Pons (tissue), 1 donor: ENCODE data around the gene RAD51D.
"Not testable (repeated sequence)": the region's sequence is repeated elsewhere in the genome, so short reads cannot be mapped to it uniquely, and the experiment has no call there.

Experiments
- DNase-seq: peaks from one replicate; pipeline ENCODE4 v3.0.0-alpha.2; 2016; ENCODE audit warnings: low spot score

Gene RAD51D

GRCh38 chr17:35141681-35142466 lies 22.2 kb upstream of the RAD51D start, which contains the start of gene NLE1:
Gene NLE1 (minus strand): TSS chr17:35142303. CDS start chr17:35142275, 28 bp downstream.
- peak; percentile 46 for DNase-seq

- DNase-seq = no peak
These were observed 18.6 kb upstream of the RAD51D start for GRCh38 chr17:35138218-35138617.

- DNase-seq = no peak
These were observed 15.7 kb upstream of the RAD51D start for GRCh38 chr17:35135322-35135721.

- no peak for DNase-seq
These were observed 13.3 kb upstream of the RAD51D start for GRCh38 chr17:35132816-35133550.

GRCh38 chr17:35132099-35132498 lies 12.4 kb upstream of the RAD51D start:
- no peak for DNase-seq

- DNase-seq = no peak
These were observed 10.7 kb upstream of the RAD51D start for GRCh38 chr17:35130392-35130791.

- no peak for DNase-seq
These were observed 10.3 kb upstream of the RAD51D start for GRCh38 chr17:35129973-35130351.

- DNase-seq = no peak
These were observed 9.7 kb upstream of the RAD51D start for GRCh38 chr17:35129154-35129972.

- DNase-seq = no peak
These were observed 8.3 kb upstream of the RAD51D start for GRCh38 chr17:35127751-35128514.

- DNase-seq = no peak
These were observed 1.7 kb upstream of the RAD51D start, which contains the start of gene FNDC8 for GRCh38 chr17:35121315-35121714. Gene FNDC8 (plus strand): TSS chr17:35121615. CDS start chr17:35121694, 79 bp downstream.

- peak; percentile 40 for DNase-seq
These were observed 1.7 kb downstream of the RAD51D start for GRCh38 chr17:35117984-35118383.

GRCh38 chr17:35116845-35117244 lies 2.8 kb downstream of the RAD51D start:
- no peak for DNase-seq

GRCh38 chr17:35110791-35111190 lies 8.9 kb downstream of the RAD51D start:
- DNase-seq = not testable (repeated sequence)

GRCh38 chr17:35104844-35105450 lies 14.7 kb downstream of the RAD51D start:
- DNase-seq = no peak

- DNase-seq = no peak
These were observed 16.4 kb downstream of the RAD51D start for GRCh38 chr17:35103271-35103670.

GRCh38 chr17:35101725-35102124 lies 17.9 kb downstream of the RAD51D start:
- no peak for DNase-seq

GRCh38 chr17:35101036-35101435 lies 18.6 kb downstream of the RAD51D start:
- DNase-seq = no peak

GRCh38 chr17:35099908-35100307 lies 19.8 kb downstream of the RAD51D start:
- DNase-seq = no peak

- DNase-seq = no peak
These were observed 21.9 kb downstream of the RAD51D start for GRCh38 chr17:35097776-35098175.

GRCh38 chr17:35095741-35096140 lies 23.9 kb downstream of the RAD51D start:
- DNase-seq = no peak

- no peak for DNase-seq
These were observed 24.8 kb downstream of the RAD51D start for GRCh38 chr17:35094902-35095301.
